ENCODE measurements around the gene KRTAP10-2. TPM values are rescaled to one million over a fixed set of nuclear protein-coding genes. Genes with fewer than 3 reads are reported as not detected.
A peak's percentile ranks its signal among the peaks of the same experiment; 100 is the strongest.
"Not testable (repeated sequence)": the region's sequence is repeated elsewhere in the genome, so short reads cannot be mapped to it uniquely, and the experiment has no call there.

KRTAP10-2 gene
- total RNA-seq, 6 experiments from 2014 or later, result not detected

- no peak for TF ChIP-seq CTCF (IDR thresholded peaks at IDR 0.05)
- H3K4me3 Mint-ChIP-seq, result no peak overlapping the region
- peaks cover 6% of the 10 kb centered on the region; the same call in 1 of the 2 replicates for H3K36me3 Mint-ChIP-seq (ENCODE audit: low read depth)
- no peaks in the 10 kb centered on the region; the same call in 1 of the 2 replicates for H3K27me3 Mint-ChIP-seq (ENCODE audit: insufficient read depth)
- no peaks in the 10 kb centered on the region for H3K4me1 Mint-ChIP-seq (ENCODE audit: low read depth)
- H3K9me3 Mint-ChIP-seq, result peaks cover 67% of the 10 kb centered on the region
- no peak overlapping the region for H3K27ac Mint-ChIP-seq
- no peak for DNase-seq
These were observed 27.9 kb upstream of the KRTAP10-2 start for GRCh38 chr21:44579056-44579832.

GRCh38 chr21:44578371-44579055, 27.2 kb upstream of the KRTAP10-2 start:
- TF ChIP-seq CTCF (IDR thresholded peaks at IDR 0.05), result no peak
- H3K36me3 Mint-ChIP-seq (ENCODE audit: low read depth), result peaks cover 6% of the 10 kb centered on the region; the same call in 1 of the 2 replicates
- DNase-seq, result no peak
- H3K4me1 Mint-ChIP-seq (ENCODE audit: low read depth), result no peaks in the 10 kb centered on the region
- no peak overlapping the region for H3K27ac Mint-ChIP-seq
- no peak overlapping the region for H3K4me3 Mint-ChIP-seq
- H3K9me3 Mint-ChIP-seq, result peaks cover 67% of the 10 kb centered on the region
- H3K27me3 Mint-ChIP-seq (ENCODE audit: insufficient read depth), result no peaks in the 10 kb centered on the region; the same call in 1 of the 2 replicates

GRCh38 chr21:44576025-44576420, 24.7 kb upstream of the KRTAP10-2 start:
- Mint-ChIP-seq H3K27me3 (ENCODE audit: insufficient read depth) (peaks cover 2% of the 10 kb centered on the region), H3K4me3 (no peak overlapping the region), H3K9me3 (peaks cover 67% of the 10 kb centered on the region), H3K4me1 (ENCODE audit: low read depth) (no peaks in the 10 kb centered on the region; the same call in 1 of the 2 replicates), H3K36me3 (ENCODE audit: low read depth) (peaks cover 11% of the 10 kb centered on the region; the same call in 1 of the 2 replicates), H3K27ac (no peak overlapping the region)
- no peak for DNase-seq
- no peak for TF ChIP-seq CTCF (IDR thresholded peaks at IDR 0.05)

GRCh38 chr21:44575307-44576024, 24.2 kb upstream of the KRTAP10-2 start:
- Mint-ChIP-seq H3K36me3 (ENCODE audit: low read depth) (peaks cover 11% of the 10 kb centered on the region; the same call in 1 of the 2 replicates), H3K4me3 (no peak overlapping the region), H3K27me3 (ENCODE audit: insufficient read depth) (peaks cover 2% of the 10 kb centered on the region), H3K9me3 (peaks cover 67% of the 10 kb centered on the region), H3K4me1 (ENCODE audit: low read depth) (no peaks in the 10 kb centered on the region; the same call in 1 of the 2 replicates), H3K27ac (no peak overlapping the region)
- no peak for TF ChIP-seq CTCF (IDR thresholded peaks at IDR 0.05)
- DNase-seq, result no peak

GRCh38 chr21:44574457-44575306, 23.4 kb upstream of the KRTAP10-2 start:
- Mint-ChIP-seq H3K27ac (no peak overlapping the region), H3K4me1 (ENCODE audit: low read depth) (no peaks in the 10 kb centered on the region; the same call in 1 of the 2 replicates), H3K4me3 (no peak overlapping the region), H3K36me3 (ENCODE audit: low read depth) (peaks cover 11% of the 10 kb centered on the region; the same call in 1 of the 2 replicates), H3K9me3 (peaks cover 66% of the 10 kb centered on the region), H3K27me3 (ENCODE audit: insufficient read depth) (peaks cover 2% of the 10 kb centered on the region)
- TF ChIP-seq CTCF (IDR thresholded peaks at IDR 0.05), result peak; percentile 33; the same call in 1 of the 2 replicates
- DNase-seq, result no peak

- Mint-ChIP-seq H3K36me3 (ENCODE audit: low read depth) (peaks cover 11% of the 10 kb centered on the region; the same call in 1 of the 2 replicates), H3K9me3 (peaks cover 69% of the 10 kb centered on the region)
- not testable (repeated sequence) for DNase-seq; H3K27me3 Mint-ChIP-seq (ENCODE audit: insufficient read depth); H3K4me3 Mint-ChIP-seq; H3K4me1 Mint-ChIP-seq (ENCODE audit: low read depth); H3K27ac Mint-ChIP-seq
These were observed 22.5 kb upstream of the KRTAP10-2 start, which contains the start of gene KRTAP10-4 for GRCh38 chr21:44573630-44574456. Gene KRTAP10-4, plus strand, starts transcription at chr21:44573729. Its CDS starts 30 bp downstream, at chr21:44573759.
